ENCODE measurements around the gene GPR15. TPM values are rescaled to one million over a fixed set of nuclear protein-coding genes. Genes with fewer than 3 reads are reported as not detected.

GPR15 gene
- total and polyA plus RNA-seq, 3 donors from 2014 or later, result 0.34 TPM; not detected in 2

GRCh38 chr3:98512576-98512975 is 19.2 kb upstream of the GPR15 start:
- no peak overlapping the region for H3K27ac ChIP-seq
- no peaks in the 10 kb centered on the region for H3K36me3 ChIP-seq (ENCODE audit: low read depth, missing control alignments)
- H3K9me3 ChIP-seq, result no peaks in the 10 kb centered on the region
- H3K4me1 ChIP-seq, result no peaks in the 10 kb centered on the region
- whole genome bisulfite sequencing, 2 donors, result 87 to 90% methylated on average over 4 of the region's 4 CpGs
- intact Hi-C loops (cut with DNase I; ENCODE audit: low total_unique reads), result no loop called here
- no peak for TF ChIP-seq CTCF (IDR thresholded peaks at IDR 0.05)
- TF ChIP-seq POLR2A (IDR thresholded peaks at IDR 0.05), result no peak
- no peak for DNase-seq
- no peaks in the 10 kb centered on the region for H3K27me3 ChIP-seq
- H3K4me3 ChIP-seq, result no peak overlapping the region

- no peak overlapping the region for H3K27ac ChIP-seq
- H3K9me3 ChIP-seq, result no peaks in the 10 kb centered on the region
- 87 to 89% methylated on average over 4 of the region's 4 CpGs for WGBS, 2 donors
- TF ChIP-seq CTCF (IDR thresholded peaks at IDR 0.05) (no peak), POLR2A (IDR thresholded peaks at IDR 0.05) (no peak)
- no peaks in the 10 kb centered on the region for H3K4me1 ChIP-seq
- intact Hi-C loops (cut with DNase I; ENCODE audit: low total_unique reads), result no loop called here
- no peak for DNase-seq
- H3K4me3 ChIP-seq, result no peak overlapping the region
- no peaks in the 10 kb centered on the region for H3K36me3 ChIP-seq (ENCODE audit: low read depth, missing control alignments)
- H3K27me3 ChIP-seq, result no peaks in the 10 kb centered on the region
Observed at GRCh38 chr3:98513091-98513511, 18.7 kb upstream of the GPR15 start.

- H3K27ac ChIP-seq, result no peak overlapping the region
- no peaks in the 10 kb centered on the region for H3K36me3 ChIP-seq (ENCODE audit: low read depth, missing control alignments)
- no peaks in the 10 kb centered on the region for H3K4me1 ChIP-seq
- H3K4me3 ChIP-seq, result no peak overlapping the region
- no peak for DNase-seq
- intact Hi-C loops (cut with DNase I; ENCODE audit: low total_unique reads), result no loop called here
- 94 to 96% methylated on average over 3 of the region's 3 CpGs for WGBS, 2 donors
- no peak for TF ChIP-seq CTCF (IDR thresholded peaks at IDR 0.05)
- no peak for TF ChIP-seq POLR2A (IDR thresholded peaks at IDR 0.05)
- H3K27me3 ChIP-seq, result no peaks in the 10 kb centered on the region
- H3K9me3 ChIP-seq, result no peaks in the 10 kb centered on the region
Observed at GRCh38 chr3:98513736-98514135, 18.0 kb upstream of the GPR15 start.

- intact Hi-C loops (cut with DNase I; ENCODE audit: low total_unique reads), result no loop called here
- H3K4me3 ChIP-seq, result no peak overlapping the region
Observed at GRCh38 chr3:98514948-98515347, 16.8 kb upstream of the GPR15 start.

More at GRCh38 chr3:98514948-98515347, 16.8 kb upstream of the GPR15 start:
- no peak for DNase-seq
- Histone ChIP-seq H3K27me3 (no peaks in the 10 kb centered on the region), H3K36me3 (ENCODE audit: low read depth, missing control alignments) (no peaks in the 10 kb centered on the region), H3K27ac (no peak overlapping the region), H3K9me3 (no peaks in the 10 kb centered on the region), H3K4me1 (no peaks in the 10 kb centered on the region)
- no peak for TF ChIP-seq CTCF (IDR thresholded peaks at IDR 0.05)
- TF ChIP-seq POLR2A (IDR thresholded peaks at IDR 0.05), result no peak
- WGBS, 2 donors, result 88 to 93% methylated on average over 1 of the region's 1 CpG

Measured in testis (tissue), 3 donors.